ENCODE data around the gene ABCB1.
"Not testable (repeated sequence)": the region's sequence is repeated elsewhere in the genome, so short reads cannot be mapped to it uniquely, and the experiment has no call there.

The ABCB1 gene

GRCh38 chr7:87581723-87582122 is 19.0 kb downstream of the ABCB1 start:
- DNase-seq, result no peak
- Histone ChIP-seq H3K4me1 (ENCODE audit: control extremely low read depth in 1 of 4, control insufficient read depth in 4 of 4, insufficient read depth in 4 of 4, low read length in 3 of 4) (no peaks in the 10 kb centered on the region), H3K36me3 (ENCODE audit: control insufficient read depth in 4 of 4, insufficient read depth in 4 of 4, low read length in 3 of 4) (peaks cover 0 to 53% (median 18%) of the 10 kb centered on the region in 4 experiments), H3K27me3 (replicated peaks in 2 of 5; ENCODE audit: control insufficient read depth in 4 of 5, insufficient read depth in 5 of 5, low read length in 4 of 5) (no peaks in the 10 kb centered on the region), H3K27ac (ENCODE audit: insufficient read depth in 1 of 2, low read depth in 1 of 2, low read length in 2 of 2, poor library complexity in 1 of 2, severe bottlenecking in 2 of 2) (peak overlapping the region in 1 of 2 experiments; percentile 3), H3K9me3 (ENCODE audit: control extremely low read depth in 1 of 5, control insufficient read depth in 4 of 5, insufficient read depth in 2 of 5, low read depth in 1 of 5, low read length in 4 of 5) (no peaks in the 10 kb centered on the region), H3K4me3 (ENCODE audit: control insufficient read depth in 1 of 7, extremely low read depth in 1 of 7, insufficient read depth in 4 of 7, low read depth in 2 of 7, low read length in 6 of 7) (no peak overlapping the region)
- ChIA-PET POLR2A (no interaction called here), CTCF (interaction anchor here (3.3 kb wide), 1 partner anchor 10 kb away, joined by 12 read pairs; no protein-coding TSS in a partner anchor)
- WGBS (ENCODE audit: insufficient coverage), result 94% methylated on average over 3 of the region's 3 CpGs

- ChIA-PET POLR2A (no interaction called here), CTCF (interaction anchor here (1.9 kb wide), 1 partner anchor 16 kb away, joined by 5 read pairs; no protein-coding TSS in a partner anchor)
- WGBS (ENCODE audit: insufficient coverage), result no CpG with 5 or more reads among the region's 1 CpG
- Histone ChIP-seq H3K4me3 (ENCODE audit: control insufficient read depth in 1 of 7, extremely low read depth in 1 of 7, insufficient read depth in 4 of 7, low read depth in 2 of 7, low read length in 6 of 7) (no peak overlapping the region), H3K4me1 (ENCODE audit: control extremely low read depth in 1 of 4, control insufficient read depth in 4 of 4, insufficient read depth in 4 of 4, low read length in 3 of 4) (no peaks in the 10 kb centered on the region), H3K9me3 (ENCODE audit: control extremely low read depth in 1 of 5, control insufficient read depth in 4 of 5, insufficient read depth in 2 of 5, low read depth in 1 of 5, low read length in 4 of 5) (no peaks in the 10 kb centered on the region), H3K27me3 (replicated peaks in 2 of 5; ENCODE audit: control insufficient read depth in 4 of 5, insufficient read depth in 5 of 5, low read length in 4 of 5) (no peaks in the 10 kb centered on the region), H3K36me3 (ENCODE audit: control insufficient read depth in 4 of 4, insufficient read depth in 4 of 4, low read length in 3 of 4) (peaks cover 0 to 53% (median 16%) of the 10 kb centered on the region in 4 experiments), H3K27ac (ENCODE audit: insufficient read depth in 1 of 2, low read depth in 1 of 2, low read length in 2 of 2, poor library complexity in 1 of 2, severe bottlenecking in 2 of 2) (no peak overlapping the region)
- no peak for DNase-seq
Observed at GRCh38 chr7:87580636-87581035, 20.0 kb downstream of the ABCB1 start.

GRCh38 chr7:87575521-87575920 is 25.2 kb downstream of the ABCB1 start:
- H3K4me1 ChIP-seq (ENCODE audit: control extremely low read depth in 1 of 4, control insufficient read depth in 4 of 4, insufficient read depth in 4 of 4, low read length in 3 of 4), result peaks cover 0 to 12% (median 1%) of the 10 kb centered on the region in 4 experiments
- WGBS (ENCODE audit: insufficient coverage), result 75% methylated on average over 2 of the region's 2 CpGs
- POLR2A ChIA-PET, result interaction anchor here (0.6 to 1.4 kb wide), 2 partner anchors 10 to 65 kb away, joined by 3 to 5 read pairs; no protein-coding TSS in a partner anchor

GRCh38 chr7:87574630-87575029 is 26.1 kb downstream of the ABCB1 start:
- WGBS (ENCODE audit: insufficient coverage), result no CpG with 5 or more reads among the region's 2 CpGs
- no peak overlapping the region for H3K4me3 ChIP-seq (ENCODE audit: control insufficient read depth in 1 of 7, extremely low read depth in 1 of 7, insufficient read depth in 4 of 7, low read depth in 2 of 7, low read length in 6 of 7)
- peaks cover 0 to 12% (median 1%) of the 10 kb centered on the region in 4 experiments for H3K4me1 ChIP-seq (ENCODE audit: control extremely low read depth in 1 of 4, control insufficient read depth in 4 of 4, insufficient read depth in 4 of 4, low read length in 3 of 4)
- H3K36me3 ChIP-seq (ENCODE audit: control insufficient read depth in 4 of 4, insufficient read depth in 4 of 4, low read length in 3 of 4), result peaks cover 0 to 19% (median 2%) of the 10 kb centered on the region in 4 experiments
- H3K27ac ChIP-seq (ENCODE audit: insufficient read depth in 1 of 2, low read depth in 1 of 2, low read length in 2 of 2, poor library complexity in 1 of 2, severe bottlenecking in 2 of 2), result no peak overlapping the region
- POLR2A ChIA-PET, result interaction anchor here (1.4 kb wide), 1 partner anchor 9 kb away, joined by 3 read pairs; no protein-coding TSS in a partner anchor
- CTCF ChIA-PET, result interaction anchor here (1.4 to 3.0 kb wide), 3 partner anchors 10 to 18 kb away, joined by 6 to 11 read pairs (median 7); no protein-coding TSS in a partner anchor
- DNase-seq, result peak in 2 of 3 donors; percentile 22 to 33
- peaks cover 0 to 2% (median 0%) of the 10 kb centered on the region in 5 experiments for H3K9me3 ChIP-seq (ENCODE audit: control extremely low read depth in 1 of 5, control insufficient read depth in 4 of 5, insufficient read depth in 2 of 5, low read depth in 1 of 5, low read length in 4 of 5)
- H3K27me3 ChIP-seq (replicated peaks in 2 of 5; ENCODE audit: control insufficient read depth in 4 of 5, insufficient read depth in 5 of 5, low read length in 4 of 5), result no peaks in the 10 kb centered on the region

More at GRCh38 chr7:87575521-87575920, 25.2 kb downstream of the ABCB1 start:
- peaks cover 0 to 2% (median 0%) of the 10 kb centered on the region in 5 experiments for H3K9me3 ChIP-seq (ENCODE audit: control extremely low read depth in 1 of 5, control insufficient read depth in 4 of 5, insufficient read depth in 2 of 5, low read depth in 1 of 5, low read length in 4 of 5)
- CTCF ChIA-PET, result interaction anchor here (0.6 to 3.0 kb wide), 3 partner anchors 11 to 17 kb away, joined by 3 to 7 read pairs (median 6); no protein-coding TSS in a partner anchor
- no peak overlapping the region for H3K4me3 ChIP-seq (ENCODE audit: control insufficient read depth in 1 of 7, extremely low read depth in 1 of 7, insufficient read depth in 4 of 7, low read depth in 2 of 7, low read length in 6 of 7)
- DNase-seq, result peak in 1 of 3 donors; percentile 8
- H3K27ac ChIP-seq (ENCODE audit: insufficient read depth in 1 of 2, low read depth in 1 of 2, low read length in 2 of 2, poor library complexity in 1 of 2, severe bottlenecking in 2 of 2), result no peak overlapping the region
- H3K36me3 ChIP-seq (ENCODE audit: control insufficient read depth in 4 of 4, insufficient read depth in 4 of 4, low read length in 3 of 4), result peaks cover 0 to 25% (median 3%) of the 10 kb centered on the region in 4 experiments
- H3K27me3 ChIP-seq (replicated peaks in 2 of 5; ENCODE audit: control insufficient read depth in 4 of 5, insufficient read depth in 5 of 5, low read length in 4 of 5), result no peaks in the 10 kb centered on the region

- no CpG with 5 or more reads among the region's 1 CpG for WGBS (ENCODE audit: insufficient coverage)
- Histone ChIP-seq H3K4me1 (ENCODE audit: control extremely low read depth in 1 of 4, control insufficient read depth in 4 of 4, insufficient read depth in 4 of 4, low read length in 3 of 4) (peaks cover 0 to 12% (median 1%) of the 10 kb centered on the region in 4 experiments), H3K36me3 (ENCODE audit: control insufficient read depth in 4 of 4, insufficient read depth in 4 of 4, low read length in 3 of 4) (peaks cover 0 to 11% (median under 1%) of the 10 kb centered on the region in 4 experiments)
- H3K27me3 ChIP-seq (replicated peaks in 2 of 5; ENCODE audit: control insufficient read depth in 4 of 5, insufficient read depth in 5 of 5, low read length in 4 of 5); DNase-seq; POLR2A ChIA-PET; H3K27ac ChIP-seq (ENCODE audit: insufficient read depth in 1 of 2, low read depth in 1 of 2, low read length in 2 of 2, poor library complexity in 1 of 2, severe bottlenecking in 2 of 2); H3K9me3 ChIP-seq (ENCODE audit: control extremely low read depth in 1 of 5, control insufficient read depth in 4 of 5, insufficient read depth in 2 of 5, low read depth in 1 of 5, low read length in 4 of 5); H3K4me3 ChIP-seq (ENCODE audit: control insufficient read depth in 1 of 7, extremely low read depth in 1 of 7, insufficient read depth in 4 of 7, low read depth in 2 of 7, low read length in 6 of 7): not testable (repeated sequence)
- CTCF ChIA-PET, result interaction anchor here (1.9 kb wide), 1 partner anchor 12 kb away, joined by 8 read pairs; no protein-coding TSS in a partner anchor
Observed at GRCh38 chr7:87572513-87572912, 28.2 kb downstream of the ABCB1 start.

- CTCF ChIA-PET, result interaction anchor here (1.0 kb wide), 1 partner anchor 8 kb away, joined by 3 read pairs; no protein-coding TSS in a partner anchor
- WGBS (ENCODE audit: insufficient coverage), result no CpG with 5 or more reads among the region's 1 CpG
- peaks cover 0 to 10% (median 1%) of the 10 kb centered on the region in 4 experiments for H3K4me1 ChIP-seq (ENCODE audit: control extremely low read depth in 1 of 4, control insufficient read depth in 4 of 4, insufficient read depth in 4 of 4, low read length in 3 of 4)
- H3K9me3 ChIP-seq (ENCODE audit: control extremely low read depth in 1 of 5, control insufficient read depth in 4 of 5, insufficient read depth in 2 of 5, low read depth in 1 of 5, low read length in 4 of 5), result peaks cover 0 to 2% (median 0%) of the 10 kb centered on the region in 5 experiments
- H3K4me3 ChIP-seq (ENCODE audit: control insufficient read depth in 1 of 7, extremely low read depth in 1 of 7, insufficient read depth in 4 of 7, low read depth in 2 of 7, low read length in 6 of 7), result no peak overlapping the region
- H3K27ac ChIP-seq (ENCODE audit: insufficient read depth in 1 of 2, low read depth in 1 of 2, low read length in 2 of 2, poor library complexity in 1 of 2, severe bottlenecking in 2 of 2), result no peak overlapping the region
- H3K36me3 ChIP-seq (ENCODE audit: control insufficient read depth in 4 of 4, insufficient read depth in 4 of 4, low read length in 3 of 4), result peaks cover 0 to 23% (median 2%) of the 10 kb centered on the region in 4 experiments
- no peaks in the 10 kb centered on the region for H3K27me3 ChIP-seq (replicated peaks in 2 of 5; ENCODE audit: control insufficient read depth in 4 of 5, insufficient read depth in 5 of 5, low read length in 4 of 5)
- peak in 1 of 3 donors; percentile 3 for DNase-seq
- POLR2A ChIA-PET, result no interaction called here
Observed at GRCh38 chr7:87570178-87570577, 30.5 kb downstream of the ABCB1 start.

GRCh38 chr7:87567052-87567451 is 33.6 kb downstream of the ABCB1 start:
- Histone ChIP-seq H3K4me3 (ENCODE audit: control insufficient read depth in 1 of 7, extremely low read depth in 1 of 7, insufficient read depth in 4 of 7, low read depth in 2 of 7, low read length in 6 of 7) (no peak overlapping the region), H3K27me3 (replicated peaks in 2 of 5; ENCODE audit: control insufficient read depth in 4 of 5, insufficient read depth in 5 of 5, low read length in 4 of 5) (no peaks in the 10 kb centered on the region), H3K36me3 (ENCODE audit: control insufficient read depth in 4 of 4, insufficient read depth in 4 of 4, low read length in 3 of 4) (peaks cover 0 to 13% (median 2%) of the 10 kb centered on the region in 4 experiments), H3K27ac (ENCODE audit: insufficient read depth in 1 of 2, low read depth in 1 of 2, low read length in 2 of 2, poor library complexity in 1 of 2, severe bottlenecking in 2 of 2) (no peak overlapping the region), H3K9me3 (ENCODE audit: control extremely low read depth in 1 of 5, control insufficient read depth in 4 of 5, insufficient read depth in 2 of 5, low read depth in 1 of 5, low read length in 4 of 5) (no peaks in the 10 kb centered on the region), H3K4me1 (ENCODE audit: control extremely low read depth in 1 of 4, control insufficient read depth in 4 of 4, insufficient read depth in 4 of 4, low read length in 3 of 4) (peaks cover 0 to 14% (median 3%) of the 10 kb centered on the region in 4 experiments)
- DNase-seq, result no peak
- ChIA-PET CTCF (no interaction called here), POLR2A (no interaction called here)
- no CpG with 5 or more reads among the region's 1 CpG for WGBS (ENCODE audit: insufficient coverage)
